OCI-LY7 (cell line): ENCODE results near the gene SLC38A9.

Source experiments
- EZH2phosphoT487 ChIP-seq: fragments of 200-600 bp; sonication (generic); IDR thresholded peaks from 2 replicates; pipeline ENCODE4 v1.6.1; 2018; ENCODE audit warnings: low read depth, borderline replicate concordance, mild to moderate bottlenecking, mixed run types, antibody characterized with exemption, low read length, moderate library complexity, mixed read lengths
- TF ChIP-seq, protein P1 (sequence below): fragments of 200-600 bp; sonication (generic); conservative IDR thresholded peaks from 2 replicates; pipeline ENCODE4 v1.5.1; 2014; ENCODE audit warnings: mild to moderate bottlenecking, antibody characterized with exemption, low read length, moderate library complexity, mixed read lengths

- TF ChIP-seq, protein P1, sequence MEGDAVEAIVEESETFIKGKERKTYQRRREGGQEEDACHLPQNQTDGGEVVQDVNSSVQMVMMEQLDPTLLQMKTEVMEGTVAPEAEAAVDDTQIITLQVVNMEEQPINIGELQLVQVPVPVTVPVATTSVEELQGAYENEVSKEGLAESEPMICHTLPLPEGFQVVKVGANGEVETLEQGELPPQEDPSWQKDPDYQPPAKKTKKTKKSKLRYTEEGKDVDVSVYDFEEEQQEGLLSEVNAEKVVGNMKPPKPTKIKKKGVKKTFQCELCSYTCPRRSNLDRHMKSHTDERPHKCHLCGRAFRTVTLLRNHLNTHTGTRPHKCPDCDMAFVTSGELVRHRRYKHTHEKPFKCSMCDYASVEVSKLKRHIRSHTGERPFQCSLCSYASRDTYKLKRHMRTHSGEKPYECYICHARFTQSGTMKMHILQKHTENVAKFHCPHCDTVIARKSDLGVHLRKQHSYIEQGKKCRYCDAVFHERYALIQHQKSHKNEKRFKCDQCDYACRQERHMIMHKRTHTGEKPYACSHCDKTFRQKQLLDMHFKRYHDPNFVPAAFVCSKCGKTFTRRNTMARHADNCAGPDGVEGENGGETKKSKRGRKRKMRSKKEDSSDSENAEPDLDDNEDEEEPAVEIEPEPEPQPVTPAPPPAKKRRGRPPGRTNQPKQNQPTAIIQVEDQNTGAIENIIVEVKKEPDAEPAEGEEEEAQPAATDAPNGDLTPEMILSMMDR, result no peak
- TF ChIP-seq EZH2phosphoT487, result no peak
These were observed 119.6 kb downstream of the SLC38A9 start for GRCh38 chr5:55592388-55593114.
